CD4-positive, alpha-beta T cell treated with Interleukin-6 for 4 hours (primary cell): ENCODE measurements around the gene PPP1CA.
A peak's percentile ranks its signal among the peaks of the same experiment; 100 is the strongest.

Experiments
- DNase-seq: peaks from one replicate; pipeline ENCODE4 v3.0.0-alpha.2; 2020; ENCODE audit warnings: mixed read lengths

Gene PPP1CA

DNA sequence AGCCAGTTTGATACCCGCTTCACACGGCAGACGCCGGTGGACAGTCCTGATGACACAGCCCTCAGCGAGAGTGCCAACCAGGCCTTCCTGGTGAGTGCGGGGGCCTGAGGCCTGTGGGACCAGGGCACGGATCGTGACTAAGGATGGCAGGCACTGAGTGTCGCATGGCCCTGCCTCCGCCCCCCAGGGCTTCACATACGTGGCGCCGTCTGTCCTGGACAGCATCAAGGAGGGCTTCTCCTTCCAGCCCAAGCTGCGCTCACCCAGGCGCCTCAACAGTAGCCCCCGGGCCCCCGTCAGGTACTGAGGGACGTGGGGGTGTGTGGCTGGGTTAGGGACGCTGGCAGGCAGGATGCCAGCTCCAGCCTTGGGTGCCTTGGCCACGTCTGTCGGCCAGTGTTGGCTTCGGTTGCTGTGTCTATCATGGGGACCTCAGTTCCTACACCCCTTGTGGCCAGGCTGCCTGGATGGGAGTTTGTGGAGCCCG, 32.8 kb upstream of the PPP1CA start:
- peak; percentile 41 for DNase-seq

DNA sequence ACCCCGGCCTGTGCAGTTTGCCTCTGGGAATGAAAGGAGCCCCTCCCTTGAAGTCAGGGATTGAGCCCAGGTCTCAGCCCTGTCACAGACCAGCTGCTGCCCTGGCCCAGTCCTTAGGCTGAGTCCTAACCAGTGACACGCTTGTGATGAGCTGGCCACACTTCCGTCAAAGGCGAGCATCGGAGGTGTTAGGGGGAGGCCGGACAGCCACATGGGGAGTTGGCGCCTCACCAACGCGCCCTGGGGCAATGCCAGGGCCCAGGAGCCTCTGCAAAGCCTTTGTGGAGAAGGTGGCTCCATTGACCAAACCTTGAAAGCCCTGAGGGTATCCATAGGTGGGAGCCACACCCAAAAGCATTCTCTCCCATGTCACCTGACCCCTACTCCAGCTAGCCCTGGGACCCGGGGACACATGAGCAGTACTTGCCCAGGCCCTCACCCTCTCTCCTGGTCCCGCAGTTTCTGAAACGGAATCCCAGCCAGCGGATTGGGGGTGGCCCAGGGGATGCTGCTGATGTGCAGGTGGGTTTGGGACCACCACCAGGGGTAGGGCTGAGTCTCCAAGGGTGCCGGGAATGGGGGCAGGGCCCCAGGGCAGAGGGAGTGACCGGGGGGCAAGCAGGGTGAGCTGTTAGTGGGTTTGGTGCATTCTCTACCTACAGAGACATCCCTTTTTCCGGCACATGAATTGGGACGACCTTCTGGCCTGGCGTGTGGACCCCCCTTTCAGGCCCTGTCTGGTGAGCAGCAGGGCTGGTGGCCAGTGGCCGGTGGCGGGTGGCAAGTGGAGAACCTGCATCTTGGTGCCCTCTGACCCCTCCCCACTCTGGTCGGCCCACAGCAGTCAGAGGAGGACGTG, 32.1 kb upstream of the PPP1CA start:
- DNase-seq: peak; percentile 22

DNA sequence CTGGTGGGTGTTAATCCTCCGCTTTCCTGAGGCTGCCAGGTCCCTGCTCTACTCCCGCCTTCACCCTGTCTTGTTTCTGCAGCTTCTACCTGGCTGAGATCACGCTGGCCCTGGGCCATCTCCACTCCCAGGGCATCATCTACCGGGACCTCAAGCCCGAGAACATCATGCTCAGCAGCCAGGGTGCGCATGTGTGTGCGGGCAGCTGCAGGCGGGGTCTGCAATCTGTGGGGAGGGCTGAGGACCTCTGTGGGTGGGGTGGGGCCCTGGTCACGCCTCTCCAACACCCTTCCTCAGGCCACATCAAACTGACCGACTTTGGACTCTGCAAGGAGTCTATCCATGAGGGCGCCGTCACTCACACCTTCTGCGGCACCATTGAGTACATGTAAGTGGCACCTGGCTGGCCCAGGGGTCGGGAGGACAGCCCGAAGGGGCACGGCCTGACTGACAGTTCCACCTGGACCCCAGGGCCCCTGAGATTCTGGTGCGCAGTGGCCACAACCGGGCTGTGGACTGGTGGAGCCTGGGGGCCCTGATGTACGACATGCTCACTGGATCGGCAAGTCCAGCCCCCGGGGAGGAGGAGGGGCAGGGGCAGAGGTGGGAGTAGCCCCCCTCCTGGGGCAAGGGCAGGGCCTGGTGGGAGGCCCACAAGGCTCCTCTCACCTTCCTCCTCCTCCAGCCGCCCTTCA, 31.1 kb upstream of the PPP1CA start:
- DNase-seq: no peak

DNA sequence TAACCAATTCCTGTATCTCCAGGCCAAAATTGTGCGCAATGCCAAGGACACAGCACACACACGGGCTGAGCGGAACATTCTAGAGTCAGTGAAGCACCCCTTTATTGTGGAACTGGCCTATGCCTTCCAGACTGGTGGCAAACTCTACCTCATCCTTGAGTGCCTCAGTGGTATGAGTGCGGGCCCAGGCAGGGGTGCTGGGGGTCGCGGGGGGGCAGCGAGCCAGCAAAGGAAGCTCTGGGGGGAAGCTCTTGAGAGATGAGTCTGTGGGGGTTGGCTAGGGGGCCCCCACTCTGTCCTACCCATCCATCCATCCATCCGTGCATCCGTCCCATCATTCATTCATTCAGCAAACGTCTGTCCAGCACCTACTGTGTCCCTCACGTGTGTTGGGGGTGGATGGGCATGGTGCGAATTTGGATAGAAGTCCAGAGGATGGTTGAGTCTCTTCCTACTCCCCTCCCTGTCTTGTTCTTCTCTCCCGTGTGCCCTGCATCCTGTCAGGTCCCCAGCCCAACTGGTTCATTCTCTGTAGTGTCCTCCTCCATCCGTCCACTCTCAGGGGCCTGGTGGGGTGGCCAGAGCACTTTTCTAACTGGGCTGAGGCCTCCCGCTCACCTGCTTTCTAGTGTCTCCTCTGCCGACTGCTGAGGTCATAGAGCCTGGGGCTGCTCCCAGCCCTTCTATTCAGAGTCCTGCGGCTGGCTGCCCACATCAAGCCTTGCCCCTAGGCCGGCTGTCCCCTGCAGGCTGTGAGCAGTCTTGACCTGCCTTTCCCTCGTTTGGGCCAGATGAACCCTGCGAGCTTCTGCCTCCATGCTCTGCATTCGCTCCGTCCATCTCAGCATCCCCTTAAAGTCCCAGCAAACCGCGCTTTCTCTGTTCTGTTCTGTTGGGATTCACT, 29.9 kb upstream of the PPP1CA start:
- DNase-seq: no peak

DNA sequence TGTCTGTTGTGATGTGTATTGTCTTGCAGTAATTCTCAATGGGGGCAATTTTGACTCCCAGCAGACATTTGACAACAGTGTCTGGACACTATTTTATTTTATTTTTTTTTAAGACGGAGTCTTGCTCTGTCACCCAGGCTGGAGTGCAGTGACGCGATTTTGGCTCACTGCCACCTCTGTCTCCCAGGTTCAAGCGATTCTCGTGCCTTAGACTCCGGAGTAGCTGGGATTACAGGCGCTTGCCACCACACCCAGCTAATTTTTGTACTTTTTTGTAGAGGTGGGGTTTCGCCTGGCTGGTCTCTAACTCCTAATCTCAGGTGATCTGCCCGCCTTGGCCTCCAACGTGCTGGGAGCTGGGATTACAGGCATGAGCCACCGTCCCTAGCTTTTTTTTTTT, 28.1 kb upstream of the PPP1CA start:
- DNase-seq: no peak

DNA sequence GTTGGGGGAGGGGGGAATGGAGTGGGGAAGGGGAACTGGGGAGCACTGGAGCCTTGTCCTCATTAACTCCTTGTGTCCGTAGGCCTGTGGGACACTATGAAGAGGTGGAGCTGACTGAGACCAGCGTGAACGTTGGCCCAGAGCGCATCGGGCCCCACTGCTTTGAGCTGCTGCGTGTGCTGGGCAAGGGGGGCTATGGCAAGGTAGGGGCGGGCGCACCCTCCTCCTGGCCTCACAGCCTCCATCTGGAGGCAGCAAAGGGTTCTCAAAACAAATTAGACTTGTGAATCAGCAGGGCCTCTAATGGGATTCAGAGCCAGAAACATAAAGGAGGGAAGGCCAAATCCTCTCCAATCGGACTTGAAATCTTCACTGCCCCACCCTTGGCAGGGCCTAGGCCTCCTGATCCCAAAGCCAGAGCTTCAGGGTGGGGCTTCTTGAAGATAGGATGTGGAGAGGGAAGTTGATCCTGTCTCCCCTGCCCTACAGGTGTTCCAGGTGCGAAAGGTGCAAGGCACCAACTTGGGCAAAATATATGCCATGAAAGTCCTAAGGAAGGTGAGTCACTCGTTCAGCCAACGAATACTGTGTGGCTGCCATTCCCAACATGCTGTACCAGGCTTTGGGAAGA, 27.5 kb upstream of the PPP1CA start:
- DNase-seq: peak; percentile 3

DNA sequence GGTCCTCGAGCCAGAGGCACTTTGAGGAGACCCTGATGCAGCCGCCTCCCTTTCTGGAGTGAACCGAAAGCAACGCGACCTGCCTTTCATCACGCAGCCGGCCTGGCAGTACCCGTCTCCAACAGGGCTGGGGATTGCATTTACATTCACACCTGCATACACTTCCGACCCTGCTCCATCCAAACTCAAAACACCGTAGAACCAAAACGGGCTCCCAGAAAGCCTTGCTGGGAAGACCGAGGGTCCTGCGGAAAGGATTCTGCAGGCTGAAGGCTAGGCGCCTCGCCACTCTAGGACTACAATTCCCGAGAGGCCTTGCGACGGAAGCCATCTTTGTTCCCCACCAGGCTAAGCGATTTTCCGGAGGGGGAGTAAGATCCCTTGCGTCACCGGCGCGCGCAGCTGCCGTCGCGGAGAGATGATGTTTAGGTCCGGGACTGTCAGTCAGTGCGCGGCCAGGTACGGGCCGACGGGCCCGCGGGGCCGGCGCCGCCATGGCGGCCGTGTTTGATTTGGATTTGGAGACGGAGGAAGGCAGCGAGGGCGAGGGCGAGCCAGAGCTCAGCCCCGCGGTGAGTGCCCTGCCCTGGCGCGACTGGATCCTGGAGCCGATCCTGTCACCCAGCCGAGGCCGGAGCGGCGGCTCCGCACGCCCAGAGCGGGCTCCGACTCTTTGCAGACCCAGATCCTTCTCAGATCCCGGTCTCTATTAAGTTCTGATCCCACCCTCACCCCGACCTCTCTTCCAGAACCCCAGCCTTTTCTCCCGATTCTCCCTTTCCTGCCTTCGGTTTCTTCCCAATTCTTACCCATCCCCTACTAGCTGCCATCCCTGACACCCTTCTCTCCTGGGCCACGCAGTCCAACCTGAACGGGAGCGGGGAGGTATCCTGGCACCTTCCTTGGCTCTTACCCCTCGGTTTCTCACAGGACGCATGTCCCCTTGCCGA, 26.7 kb upstream of the PPP1CA start, which contains the start of gene RPS6KB2:
Gene RPS6KB2, plus strand, starts transcription at position 443 of the 950 bp plus-strand sequence. Its CDS starts 52 bp downstream, at position 495.
- peak; percentile 99 for DNase-seq

DNA sequence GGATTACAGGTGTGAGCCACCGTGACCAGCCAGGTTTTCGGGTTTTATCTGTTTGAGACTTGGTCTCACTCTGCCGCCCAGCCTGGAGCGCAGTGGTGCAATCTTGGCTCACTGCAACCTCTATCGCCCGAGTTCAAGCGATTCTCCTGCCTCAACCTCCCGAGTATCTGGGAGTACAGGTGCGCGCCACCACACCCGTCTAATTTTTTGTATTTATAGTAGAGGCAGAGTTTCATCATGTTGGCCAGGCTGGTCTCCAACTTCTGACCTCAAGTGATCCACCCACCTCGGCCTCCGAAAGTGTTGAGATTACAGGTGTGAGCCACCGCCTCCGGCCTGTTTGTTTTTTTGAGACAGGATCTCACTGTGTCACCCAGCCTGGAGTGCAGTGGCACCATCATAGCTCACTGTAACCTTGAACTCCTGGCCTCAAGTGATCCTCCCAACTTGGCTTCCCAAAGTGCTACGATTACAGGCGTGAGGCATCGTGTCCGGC, 25.8 kb upstream of the PPP1CA start:
- peak; percentile 15 for DNase-seq

DNA sequence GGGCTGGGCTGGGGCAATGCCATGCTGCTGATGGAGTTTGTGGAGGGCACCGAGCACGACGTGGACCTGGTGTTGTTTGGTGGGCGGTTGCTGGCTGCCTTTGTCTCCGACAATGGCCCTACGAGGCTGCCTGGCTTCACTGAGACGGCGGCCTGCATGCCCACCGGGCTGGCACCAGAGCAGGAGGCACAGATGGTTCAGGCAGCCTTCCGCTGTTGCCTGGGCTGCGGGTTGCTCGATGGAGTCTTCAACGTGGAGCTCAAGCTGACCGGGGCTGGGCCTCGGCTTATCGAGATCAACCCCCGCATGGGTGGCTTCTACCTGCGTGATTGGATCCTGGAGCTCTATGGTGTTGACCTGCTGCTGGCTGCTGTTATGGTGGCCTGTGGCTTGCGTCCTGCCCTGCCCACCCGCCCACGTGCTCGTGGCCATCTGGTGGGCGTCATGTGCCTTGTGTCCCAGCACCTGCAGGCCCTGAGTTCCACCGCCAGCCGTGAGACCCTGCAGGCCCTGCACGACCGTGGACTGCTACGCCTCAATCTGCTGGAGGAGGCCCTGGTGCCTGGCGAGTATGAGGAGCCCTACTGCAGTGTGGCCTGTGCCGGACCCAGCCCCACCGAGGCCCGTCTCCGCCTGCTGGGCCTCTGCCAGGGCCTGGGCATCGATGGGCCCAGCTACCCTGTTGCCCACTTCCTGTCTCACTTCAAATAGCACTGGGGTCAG, 22.4 kb upstream of the PPP1CA start:
- no peak for DNase-seq

DNA sequence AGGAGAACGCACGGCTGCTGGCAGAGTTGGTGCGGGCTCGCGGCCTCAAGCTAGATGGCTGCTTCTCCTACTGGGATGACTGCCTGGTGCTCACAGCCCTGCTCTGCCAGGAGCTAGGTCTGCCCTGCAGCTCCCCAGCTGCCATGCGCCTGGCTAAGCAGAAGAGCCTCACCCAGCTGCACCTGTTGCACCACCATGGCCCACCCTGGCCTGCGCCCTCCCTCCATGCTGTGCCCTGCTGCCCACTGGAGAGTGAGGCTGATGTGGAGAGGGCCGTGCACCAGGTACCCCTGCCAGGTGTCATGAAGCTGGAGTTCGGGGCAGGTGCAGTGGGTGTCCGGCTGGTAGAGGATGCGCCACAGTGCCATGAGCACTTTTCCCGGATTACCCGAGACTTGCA, 21.8 kb upstream of the PPP1CA start:
- no peak for DNase-seq

DNA sequence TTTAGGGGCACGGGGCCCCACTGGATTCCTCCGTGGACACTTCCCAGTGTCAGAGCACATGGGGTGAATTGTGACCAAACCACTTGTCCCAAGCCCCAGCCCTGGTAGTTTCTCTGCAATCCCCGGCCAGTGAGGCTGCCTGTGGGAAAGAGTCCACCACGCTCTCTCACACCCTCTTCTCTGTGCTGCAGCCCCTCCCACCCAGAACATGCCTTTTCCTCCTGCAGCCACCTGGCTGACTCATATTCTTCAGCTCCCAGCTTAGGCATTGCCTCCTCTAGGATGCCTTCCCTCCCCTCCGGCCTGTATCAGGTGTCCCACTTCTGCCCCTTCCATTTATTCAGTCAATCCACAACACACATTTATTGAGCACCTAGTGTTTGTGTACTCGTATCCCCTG, 21.2 kb upstream of the PPP1CA start:
- no peak for DNase-seq

DNA sequence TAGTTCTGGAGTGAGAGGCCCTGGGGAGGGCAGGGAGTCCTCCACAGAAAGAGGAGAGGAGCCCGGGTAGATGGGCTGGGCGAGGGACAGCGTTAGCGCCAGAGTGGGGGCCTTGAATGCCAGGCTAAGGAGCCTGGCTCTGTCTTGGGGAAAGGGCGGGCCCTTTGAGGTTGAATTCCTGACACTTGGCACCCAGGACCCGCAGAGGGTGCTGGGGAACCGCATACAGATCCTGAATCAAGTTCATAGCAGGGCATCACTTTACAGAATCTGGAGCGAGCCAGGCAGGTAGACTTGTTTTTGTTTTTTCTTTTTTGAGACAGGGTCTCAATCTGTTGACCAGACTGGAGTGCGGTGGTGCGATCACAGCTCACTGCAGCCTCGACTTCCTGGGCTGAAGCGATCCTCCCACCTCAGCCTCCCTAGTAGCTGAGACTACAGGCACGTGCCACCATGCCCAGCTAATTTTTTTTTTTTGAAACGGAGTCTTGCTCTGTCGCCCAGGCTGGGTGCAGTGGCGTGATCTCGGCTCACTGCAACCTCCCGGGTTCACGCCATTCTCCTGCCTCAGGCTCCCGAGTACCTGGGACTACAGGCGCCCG, 19.9 kb upstream of the PPP1CA start:
- DNase-seq: no peak

DNA sequence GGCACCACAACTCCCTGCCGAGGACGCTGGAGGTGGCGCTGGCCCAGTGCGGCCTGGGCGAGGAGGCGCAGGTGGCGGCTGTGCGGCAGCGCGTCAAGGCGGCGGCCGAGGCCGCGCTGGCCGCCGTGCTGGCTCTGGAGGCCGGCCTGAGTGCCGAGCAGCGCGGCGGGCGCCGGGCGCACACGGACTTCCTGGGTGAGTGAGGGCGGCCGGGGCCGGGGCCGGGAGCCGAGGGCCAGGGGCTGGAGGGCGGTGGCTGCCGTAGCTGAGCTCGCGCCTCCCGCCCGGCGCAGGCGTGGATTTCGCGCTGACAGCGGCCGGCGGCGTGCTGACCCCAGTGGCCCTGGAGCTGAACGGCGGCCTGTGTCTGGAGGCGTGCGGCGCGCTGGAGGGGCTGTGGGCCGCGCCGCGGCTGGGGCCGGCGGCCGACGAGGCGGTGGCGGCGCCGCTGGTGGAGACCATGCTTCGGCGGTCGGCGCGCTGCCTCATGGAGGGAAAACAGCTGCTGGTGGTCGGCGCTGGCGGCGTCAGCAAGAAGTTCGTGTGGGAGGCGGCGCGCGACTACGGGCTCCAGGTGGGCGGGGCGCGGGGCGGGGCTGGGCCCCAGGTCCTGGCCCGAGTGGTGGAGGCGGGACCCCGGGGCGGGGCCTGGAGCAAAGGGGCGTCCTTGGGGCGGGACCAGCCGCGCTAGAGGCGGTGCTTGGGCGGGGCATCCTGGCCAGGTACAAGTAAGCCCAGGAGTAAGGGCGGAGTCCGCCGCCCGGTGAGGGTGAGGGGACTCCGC, 19.2 kb upstream of the PPP1CA start:
- DNase-seq: peak; percentile 99

DNA sequence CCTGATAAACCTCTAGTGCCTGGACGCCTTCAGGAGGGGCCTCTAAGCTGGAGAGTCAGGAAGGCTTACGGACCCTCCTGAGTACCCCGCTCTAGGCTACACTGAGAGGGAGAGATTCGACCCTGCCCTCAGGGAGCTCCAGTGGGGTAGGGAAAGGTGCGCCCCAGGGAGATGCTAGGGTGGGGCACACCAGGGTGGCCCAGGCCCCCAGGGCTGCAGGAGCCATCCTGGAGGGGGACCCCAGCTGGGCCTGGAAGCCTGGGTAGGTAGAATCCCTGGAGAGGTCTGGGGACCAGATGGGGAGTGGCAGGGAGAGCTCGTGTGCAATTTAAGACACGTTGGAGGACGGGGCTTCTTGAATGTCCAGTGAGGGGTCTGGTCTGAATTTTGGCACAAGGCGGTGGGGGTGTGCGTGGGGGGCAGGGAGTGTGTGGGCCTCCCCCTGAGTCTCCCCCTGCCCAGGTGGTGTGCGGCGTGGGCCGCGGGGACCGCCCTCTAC, 18.5 kb upstream of the PPP1CA start:
- DNase-seq: peak; percentile 1

DNA sequence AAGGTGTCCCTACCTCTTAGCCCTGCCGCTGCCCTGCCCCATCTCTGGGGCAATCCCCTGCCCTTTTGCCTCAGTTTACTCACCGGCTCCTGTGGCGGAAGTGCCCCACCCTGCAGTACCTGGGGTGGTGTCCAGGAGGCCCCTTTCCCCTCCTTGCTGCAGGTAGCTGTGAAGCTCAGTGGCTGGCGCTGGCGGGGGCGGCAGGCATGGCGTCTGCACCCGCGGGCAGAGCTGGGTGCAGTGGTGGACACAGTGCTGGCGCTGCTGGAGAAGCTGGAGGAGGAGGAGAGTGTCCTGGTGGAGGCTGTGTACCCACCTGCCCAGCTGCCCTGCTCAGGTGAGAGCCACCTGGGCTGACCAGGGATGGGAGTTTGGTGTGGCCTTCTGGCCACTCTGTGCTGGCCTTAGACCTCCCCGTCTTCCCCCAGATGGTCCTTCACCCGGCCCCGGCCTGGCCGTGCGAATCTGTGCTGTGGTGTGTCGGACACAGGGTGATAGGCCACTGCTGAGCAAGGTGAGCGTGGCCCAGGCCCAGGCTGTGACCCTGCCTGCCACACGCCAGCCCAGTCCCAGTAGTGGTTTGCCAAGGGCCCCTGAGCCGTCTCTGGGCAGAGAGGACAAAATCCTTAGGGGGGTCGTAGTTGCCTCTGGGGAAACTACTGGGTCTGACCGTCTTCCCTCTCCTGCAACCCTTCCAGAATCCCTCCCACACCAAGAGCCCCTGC, 17.8 kb upstream of the PPP1CA start:
- DNase-seq: peak; percentile 5

DNA sequence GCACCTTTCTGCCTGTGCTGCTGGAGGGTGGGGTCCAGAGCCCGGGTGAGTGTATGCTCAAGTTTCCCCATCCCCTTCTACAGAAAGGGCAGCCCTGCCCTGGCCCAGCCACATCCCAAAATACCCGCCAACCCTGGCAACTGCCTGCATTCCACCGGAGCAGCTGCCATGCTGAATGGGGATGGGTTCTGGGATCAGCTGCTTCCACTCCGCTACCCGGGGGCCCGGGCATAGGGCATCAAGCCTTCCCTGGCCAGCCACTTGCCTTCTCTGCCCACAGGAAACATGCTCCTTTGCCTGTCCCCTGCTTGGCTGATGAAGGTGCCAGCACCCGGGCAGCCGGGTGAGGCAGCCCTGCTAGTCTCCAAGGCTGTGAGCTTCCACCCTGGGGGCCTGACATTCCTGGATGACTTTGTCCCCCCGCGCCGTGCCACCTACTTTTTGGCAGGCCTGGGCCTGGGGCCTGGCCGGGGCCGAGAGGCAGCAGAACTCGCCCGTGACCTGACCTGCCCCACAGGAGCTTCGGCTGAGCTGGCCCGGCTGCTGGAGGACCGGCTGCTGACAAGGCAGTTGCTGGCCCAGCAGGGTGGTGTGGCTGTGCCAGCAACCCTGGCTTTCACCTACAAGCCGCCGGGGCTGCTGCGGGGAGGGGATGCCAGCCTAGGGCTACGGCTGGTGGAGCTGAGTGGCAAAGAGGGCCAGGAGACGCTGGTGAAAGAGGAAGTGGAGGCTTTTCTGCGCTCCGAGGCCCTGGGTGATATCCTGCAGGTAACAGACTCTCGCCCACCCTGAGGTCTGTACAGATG, 17.0 kb upstream of the PPP1CA start:
- DNase-seq: peak; percentile 68

DNA sequence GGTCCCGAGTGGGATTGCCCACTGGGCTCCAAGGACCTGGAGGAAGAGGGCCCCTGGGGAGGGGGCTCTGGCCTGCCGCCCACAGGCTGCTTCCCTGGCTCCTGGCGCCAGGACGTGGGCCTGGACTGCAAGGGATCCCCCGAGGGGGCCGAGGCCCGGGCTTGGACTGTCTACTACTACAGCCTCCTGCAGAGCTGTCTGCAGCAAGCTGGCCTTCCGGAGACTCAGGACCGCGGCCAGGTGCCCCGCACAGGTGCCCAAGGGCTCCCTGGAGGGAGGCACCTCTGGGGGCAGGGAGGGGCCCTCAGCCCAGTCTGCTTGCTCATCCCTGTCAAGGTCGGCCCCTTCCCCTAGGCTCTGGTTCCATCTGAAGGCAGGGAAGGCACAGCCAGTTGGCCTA, 15.8 kb upstream of the PPP1CA start:
- peak; percentile 2 for DNase-seq
